ENCODE results near the gene ASAP3.
"Not testable (repeated sequence)": the region's sequence is repeated elsewhere in the genome, so short reads cannot be mapped to it uniquely, and the experiment has no call there.

ASAP3 gene

GRCh38 chr1:23389837-23390321 lies 94.1 kb downstream of the ASAP3 start:
- H3K27me3 Mint-ChIP-seq, result no peaks in the 10 kb centered on the region
- peaks cover 2% of the 10 kb centered on the region for H3K36me3 Mint-ChIP-seq
- no peaks in the 10 kb centered on the region for H3K4me1 Mint-ChIP-seq
- H3K9me3 Mint-ChIP-seq, result no peaks in the 10 kb centered on the region
- no peak for DNase-seq
- H3K4me3 Mint-ChIP-seq, result no peak overlapping the region
- H3K27ac Mint-ChIP-seq, result no peak overlapping the region
- CTCF ChIA-PET, result interaction anchor here (1.3 kb wide), 1 partner anchor 14 kb away, joined by 3 read pairs; no protein-coding TSS in a partner anchor

GRCh38 chr1:23387494-23387893 lies 96.5 kb downstream of the ASAP3 start:
- Mint-ChIP-seq H3K27ac (no peak overlapping the region), H3K9me3 (no peaks in the 10 kb centered on the region), H3K4me3 (no peak overlapping the region), H3K4me1 (no peaks in the 10 kb centered on the region), H3K36me3 (peaks cover 6% of the 10 kb centered on the region), H3K27me3 (no peaks in the 10 kb centered on the region)
- CTCF ChIA-PET, result interaction anchor here (1.1 kb wide), 1 partner anchor 16 kb away, joined by 3 read pairs; no protein-coding TSS in a partner anchor
- DNase-seq, result no peak

- H3K36me3 Mint-ChIP-seq, result peaks cover 20% of the 10 kb centered on the region
- no peak overlapping the region for H3K4me3 Mint-ChIP-seq
- H3K4me1 Mint-ChIP-seq, result no peaks in the 10 kb centered on the region
- H3K9me3 Mint-ChIP-seq, result no peaks in the 10 kb centered on the region
- CTCF ChIA-PET, result interaction anchor here (1.0 to 2.1 kb wide), 2 partner anchors 18 to 360 kb away, joined by 3 to 8 read pairs; no protein-coding TSS in a partner anchor
- H3K27me3 Mint-ChIP-seq, result no peaks in the 10 kb centered on the region
- no peak overlapping the region for H3K27ac Mint-ChIP-seq
- no peak for DNase-seq
These were observed 98.8 kb downstream of the ASAP3 start for GRCh38 chr1:23385119-23385621.

- CTCF ChIA-PET, result interaction anchor here (2.1 kb wide), 1 partner anchor 19 kb away, joined by 8 read pairs; no protein-coding TSS in a partner anchor
- Mint-ChIP-seq H3K36me3 (peaks cover 20% of the 10 kb centered on the region), H3K9me3 (no peaks in the 10 kb centered on the region), H3K4me3 (no peak overlapping the region), H3K4me1 (no peaks in the 10 kb centered on the region), H3K27ac (peak overlapping the region; percentile 49), H3K27me3 (no peaks in the 10 kb centered on the region)
- no peak for DNase-seq
These were observed 99.5 kb downstream of the ASAP3 start for GRCh38 chr1:23384312-23385058.

- no peaks in the 10 kb centered on the region for H3K4me1 Mint-ChIP-seq
- H3K27me3 Mint-ChIP-seq, result no peaks in the 10 kb centered on the region
- H3K9me3 Mint-ChIP-seq, result no peaks in the 10 kb centered on the region
- H3K27ac Mint-ChIP-seq, result no peak overlapping the region
- CTCF ChIA-PET, result no interaction called here
- H3K36me3 Mint-ChIP-seq, result peaks cover 20% of the 10 kb centered on the region
- DNase-seq, result no peak
- no peak overlapping the region for H3K4me3 Mint-ChIP-seq
These were observed 100.2 kb downstream of the ASAP3 start for GRCh38 chr1:23383577-23384311.

- Mint-ChIP-seq H3K27ac (no peak overlapping the region), H3K4me3 (no peak overlapping the region)
- CTCF ChIA-PET, result interaction anchor here (0.6 to 1.0 kb wide), 2 partner anchors 21 to 24 kb away, joined by 3 read pairs; no protein-coding TSS in a partner anchor
These were observed 102.6 kb downstream of the ASAP3 start for GRCh38 chr1:23381233-23381885.

GRCh38 chr1:23380719-23381118 lies 103.3 kb downstream of the ASAP3 start:
- H3K36me3 Mint-ChIP-seq, result peaks cover 20% of the 10 kb centered on the region

More at GRCh38 chr1:23381233-23381885, 102.6 kb downstream of the ASAP3 start:
- peaks cover 20% of the 10 kb centered on the region for H3K36me3 Mint-ChIP-seq
- H3K4me1 Mint-ChIP-seq, result no peaks in the 10 kb centered on the region
- H3K9me3 Mint-ChIP-seq, result no peaks in the 10 kb centered on the region
- DNase-seq, result no peak
- H3K27me3 Mint-ChIP-seq, result no peaks in the 10 kb centered on the region

GRCh38 chr1:23380236-23380635 lies 103.7 kb downstream of the ASAP3 start:
- CTCF ChIA-PET, result interaction anchor here (0.6 kb wide), 1 partner anchor 269 kb away, joined by 3 read pairs; no protein-coding TSS in a partner anchor
- H3K36me3 Mint-ChIP-seq, result peaks cover 20% of the 10 kb centered on the region
- not testable (repeated sequence) for H3K27me3 Mint-ChIP-seq, H3K9me3 Mint-ChIP-seq, H3K4me1 Mint-ChIP-seq, H3K4me3 Mint-ChIP-seq, H3K27ac Mint-ChIP-seq, DNase-seq

More at GRCh38 chr1:23380719-23381118, 103.3 kb downstream of the ASAP3 start:
- Mint-ChIP-seq H3K4me3 (no peak overlapping the region), H3K27me3 (no peaks in the 10 kb centered on the region), H3K4me1 (no peaks in the 10 kb centered on the region), H3K9me3 (no peaks in the 10 kb centered on the region), H3K27ac (no peak overlapping the region)
- CTCF ChIA-PET, result interaction anchor here (0.6 kb wide), 1 partner anchor 269 kb away, joined by 3 read pairs; no protein-coding TSS in a partner anchor
- DNase-seq, result no peak
